Endothelial cell of umbilical vein (primary cell): Measurements from ENCODE around the gene OR51A4. TPM values are rescaled to one million over a fixed set of nuclear protein-coding genes. Genes with fewer than 3 reads are reported as not detected.

Experiments
- BruUV-seq: library from RNA; stranded (reverse); fragments of 400-500 nt; replicated peaks from 2 replicates; lab custom pipeline; 2021; lab: Mats Ljungman, UMichigan
- CTCF ChIA-PET: fragments of 300-600, 350-600 bp; sonication (Branson Sonifier 250); formaldehyde crosslinking; loops from one replicate; lab custom pipeline; 2021; ENCODE audit warnings: antibody characterized with exemption, inconsistent platforms; lab: Charles Lee
- POLR2A ChIA-PET: fragments of 300-600, 350-600 bp; sonication (Branson Sonifier 250); formaldehyde crosslinking; loops from one replicate; lab custom pipeline; 2021; ENCODE audit warnings: antibody characterized with exemption, inconsistent platforms; lab: Charles Lee
- DNase-seq: peaks from one replicate; pipeline ENCODE4 v3.0.0-alpha.2; 2011; ENCODE audit warnings: low read depth, low spot score
- FAIRE-seq: peaks from 2 replicates; lab custom pipeline; 2011; peaks lifted over from hg19 to GRCh38; lab: Jason Lieb, UNC
- H2AFZ ChIP-seq: 2 replicates; pipeline ENCODE4 v1.6.0; 2012; ENCODE audit warnings: low read depth, low read length, control low read depth, inconsistent platforms
- H3K27ac ChIP-seq: 2 replicates; pipeline ENCODE4 v1.5.1; 2011; ENCODE audit warnings: low read depth, mild to moderate bottlenecking, control low read depth, low read length, moderate library complexity; ENCODE audit not compliant: insufficient read depth
- H3K27me3 ChIP-seq, 2 experiments: 2 replicates each; pipeline versions ENCODE4 v1.6.0 to v1.6.1; 2011; ENCODE audit warnings: low read length in 2 of 2, mixed read lengths in 1 of 2; ENCODE audit not compliant: control insufficient read depth in 2 of 2, insufficient read depth in 2 of 2
- H3K36me3 ChIP-seq, 2 experiments: 2 replicates in 1 of 2; 3 replicates in 1 of 2; pipeline ENCODE4 v1.5.1; 2011; ENCODE audit warnings: low read length in 2 of 2, mild to moderate bottlenecking in 1 of 2, moderate library complexity in 1 of 2; ENCODE audit not compliant: control insufficient read depth in 2 of 2, insufficient read depth in 2 of 2; ENCODE audit errors: extremely low read depth in 1 of 2
- H3K4me1 ChIP-seq: 3 replicates; pipeline ENCODE4 v1.5.1; 2011; ENCODE audit warnings: mild to moderate bottlenecking, low read length; ENCODE audit not compliant: control insufficient read depth, insufficient read depth; ENCODE audit errors: extremely low read depth
- H3K4me2 ChIP-seq: 2 replicates; pipeline ENCODE4 v1.6.1; 2011; ENCODE audit warnings: low read length, control low read depth, mixed read lengths; ENCODE audit not compliant: insufficient read depth
- H3K4me3 ChIP-seq, 3 experiments: fragments of 200-600 bp in 1 of 3; sonication (generic), shearing (Covaris generic) in 1 of 3; replicated peaks in 1 of 3; 2 replicates each; pipeline ENCODE4 v1.5.1; 2011 to 2016; ENCODE audit warnings: control low read depth in 3 of 3, low read length in 3 of 3, mild to moderate bottlenecking in 2 of 3, inconsistent platforms in 1 of 3, low read depth in 1 of 3, moderate library complexity in 1 of 3; ENCODE audit not compliant: insufficient read depth in 1 of 3
- H3K79me2 ChIP-seq: 2 replicates; pipeline ENCODE4 v1.6.0; 2012; ENCODE audit warnings: low read length, inconsistent platforms; ENCODE audit not compliant: control insufficient read depth, insufficient read depth
- H3K9ac ChIP-seq: replicated peaks from 2 replicates; pipeline ENCODE3; 2011; ENCODE audit warnings: low read length, control low read depth; ENCODE audit not compliant: insufficient read depth; ENCODE audit errors: extremely low read depth
- H3K9me1 ChIP-seq: replicated peaks from 3 replicates; pipeline ENCODE4 v1.6.0; 2011; ENCODE audit warnings: mild to moderate bottlenecking, low read length; ENCODE audit not compliant: control insufficient read depth, insufficient read depth; ENCODE audit errors: extremely low read depth
- H3K9me3 ChIP-seq: replicated peaks from 2 replicates; pipeline ENCODE4 v1.5.1; 2012; ENCODE audit warnings: low read length, inconsistent platforms; ENCODE audit not compliant: control insufficient read depth, insufficient read depth
- H4K20me1 ChIP-seq: replicated peaks from 2 replicates; pipeline ENCODE3; 2011; ENCODE audit warnings: mild to moderate bottlenecking, low read length; ENCODE audit not compliant: control insufficient read depth, insufficient read depth; ENCODE audit errors: extremely low read depth
- EZH2 ChIP-seq: IDR thresholded peaks from 2 replicates; pipeline ENCODE4 v1.6.1; 2012; ENCODE audit warnings: borderline replicate concordance, low read depth, mild to moderate bottlenecking, moderate library complexity, low read length, inconsistent platforms; ENCODE audit not compliant: severe bottlenecking
- FOS ChIP-seq: IDR thresholded peaks from 2 replicates; pipeline ENCODE4 v1.6.1; 2011; ENCODE audit warnings: mild to moderate bottlenecking, low read length, moderate library complexity, borderline replicate concordance; ENCODE audit not compliant: insufficient read depth
- GATA2 ChIP-seq: IDR thresholded peaks from 2 replicates; pipeline ENCODE4 v1.7.0; 2011; ENCODE audit warnings: low read depth, mild to moderate bottlenecking, moderate library complexity, mixed read lengths, low read length; ENCODE audit not compliant: insufficient read length, insufficient read depth
- JUN ChIP-seq: IDR thresholded peaks from 2 replicates; pipeline ENCODE4 v1.6.1; 2011; ENCODE audit warnings: borderline replicate concordance, low read depth; ENCODE audit not compliant: insufficient read length, insufficient read depth
- MYC ChIP-seq: IDR thresholded peaks from one replicate; pipeline ENCODE4 v1.6.1; 2011; ENCODE audit warnings: mild to moderate bottlenecking, low read depth, low read length
- POLR2A ChIP-seq: IDR thresholded peaks from 2 replicates; pipeline ENCODE4 v1.6.1; 2012; ENCODE audit warnings: low read depth, mild to moderate bottlenecking, control low read depth, low read length
- POLR2AphosphoS5 ChIP-seq: IDR thresholded peaks from 2 replicates; pipeline ENCODE4 v1.6.1; 2012; ENCODE audit warnings: low read depth, mild to moderate bottlenecking, control low read depth, low read length, moderate library complexity; ENCODE audit not compliant: insufficient read depth
- dilution Hi-C: fragments of 300-500 bp; cut with MboI; formaldehyde crosslinking; loops from one replicate; pipeline ENCODE4 v1.15.0; 2019; ENCODE audit warnings: low sequenced_read_pairs; ENCODE audit not compliant: extremely low pct_ligation_motif_present
- intact Hi-C: fragments of 100-400 bp; cut with micrococcal nuclease; formaldehyde crosslinking; loops from one replicate; pipeline ENCODE4 v1.10.0; 2022
- polyA plus RNA-seq, 4 experiments: library from polyadenylated mRNA; depleted of rRNA in 3 of 4; stranded (reverse) in 3 of 4; unstranded in 1 of 4; fragments of >200 nt; gene quantifications; 2 replicates each; pipeline versions ENCODE4 v1.2.1 to v1.2.3, GENCODE V29; 2011 to 2012; ENCODE audit warnings: missing spikeins in 1 of 4
- total RNA-seq: library from RNA; stranded (reverse); gene quantifications from 2 replicates; pipeline ENCODE4 v1.2.3, GENCODE V29; 2021
- TF ChIP-seq, protein P1 (sequence below): IDR thresholded peaks from 2 replicates; pipeline ENCODE4 v1.6.1; 2011; ENCODE audit not compliant: insufficient read depth, insufficient read length
- TF ChIP-seq, protein P2 (sequence below), 2 donors: IDR thresholded peaks; 1 replicate in 1 of 2; 2 replicates in 1 of 2; pipeline ENCODE4 v1.5.1; 2011; ENCODE audit warnings: low read length in 2 of 2, mild to moderate bottlenecking in 2 of 2, moderate library complexity in 2 of 2, control low read depth in 1 of 2, inconsistent platforms in 1 of 2, low read depth in 1 of 2; ENCODE audit not compliant: insufficient read depth in 1 of 2; ENCODE audit errors: extremely low read depth in 1 of 2

OR51A4 gene
- total and polyA plus RNA-seq, 2 donors (not counting 3 experiments of a cell fraction or from before 2014, with no cell fraction given): not detected

GRCh38 chr11:4922304-4922703, 25.1 kb downstream of the OR51A4 start:
- H3K4me1 ChIP-seq: no peaks in the 10 kb centered on the region
- no peaks in the 10 kb centered on the region for H3K27me3 ChIP-seq
- intact Hi-C loops (no loop called here), dilution Hi-C loops (no loop called here)
- no peak overlapping the region for H3K4me3 ChIP-seq
- no peaks in the 10 kb centered on the region for H3K9me3 ChIP-seq
- H4K20me1 ChIP-seq: no peaks in the 10 kb centered on the region
- no TSS peak for BruUV-seq
- no peak overlapping the region for H3K27ac ChIP-seq
- ChIA-PET CTCF (no interaction called here), POLR2A (no interaction called here)
- no peak for DNase-seq
- TF ChIP-seq, protein P1, sequence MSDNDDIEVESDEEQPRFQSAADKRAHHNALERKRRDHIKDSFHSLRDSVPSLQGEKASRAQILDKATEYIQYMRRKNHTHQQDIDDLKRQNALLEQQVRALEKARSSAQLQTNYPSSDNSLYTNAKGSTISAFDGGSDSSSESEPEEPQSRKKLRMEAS: no peak
- TF ChIP-seq, protein P2, sequence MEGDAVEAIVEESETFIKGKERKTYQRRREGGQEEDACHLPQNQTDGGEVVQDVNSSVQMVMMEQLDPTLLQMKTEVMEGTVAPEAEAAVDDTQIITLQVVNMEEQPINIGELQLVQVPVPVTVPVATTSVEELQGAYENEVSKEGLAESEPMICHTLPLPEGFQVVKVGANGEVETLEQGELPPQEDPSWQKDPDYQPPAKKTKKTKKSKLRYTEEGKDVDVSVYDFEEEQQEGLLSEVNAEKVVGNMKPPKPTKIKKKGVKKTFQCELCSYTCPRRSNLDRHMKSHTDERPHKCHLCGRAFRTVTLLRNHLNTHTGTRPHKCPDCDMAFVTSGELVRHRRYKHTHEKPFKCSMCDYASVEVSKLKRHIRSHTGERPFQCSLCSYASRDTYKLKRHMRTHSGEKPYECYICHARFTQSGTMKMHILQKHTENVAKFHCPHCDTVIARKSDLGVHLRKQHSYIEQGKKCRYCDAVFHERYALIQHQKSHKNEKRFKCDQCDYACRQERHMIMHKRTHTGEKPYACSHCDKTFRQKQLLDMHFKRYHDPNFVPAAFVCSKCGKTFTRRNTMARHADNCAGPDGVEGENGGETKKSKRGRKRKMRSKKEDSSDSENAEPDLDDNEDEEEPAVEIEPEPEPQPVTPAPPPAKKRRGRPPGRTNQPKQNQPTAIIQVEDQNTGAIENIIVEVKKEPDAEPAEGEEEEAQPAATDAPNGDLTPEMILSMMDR (IDR thresholded peaks at IDR 0.05; ENCODE audit: extremely low read depth in 1 of 2, insufficient read depth in 1 of 2, low read depth in 1 of 2, low read length in 2 of 2): no peak
- TF ChIP-seq EZH2 (no peak), FOS (no peak), POLR2A (no peak), POLR2AphosphoS5 (no peak), MYC (no peak), GATA2 (no peak), JUN (no peak)
- H3K9me1 ChIP-seq: no peaks in the 10 kb centered on the region
- H3K36me3 ChIP-seq: no peaks in the 10 kb centered on the region
- no peaks in the 10 kb centered on the region for H3K79me2 ChIP-seq
- no peak overlapping the region for H3K4me2 ChIP-seq
- H2AFZ ChIP-seq: no peak overlapping the region
- no peak overlapping the region for H3K9ac ChIP-seq
- no peak for FAIRE-seq
